Lung (tissue), 12 donors: ENCODE measurements around the gene SLITRK4. TPM values are rescaled to one million over a fixed set of nuclear protein-coding genes. Genes with fewer than 3 reads are reported as not detected.

ENCODE experiments used
- ATAC-seq: fragments of 200-7000 bp; cut with Tn5 transposase; one replicate; pipeline ENCODE4 v1.9.1; 2020; ENCODE audit warnings: moderate number of reproducible peaks; ENCODE audit not compliant: insufficient read depth, low FRiP score
- DNase-seq, 3 donors: peaks; one replicate each; pipeline ENCODE4 v3.0.0-alpha.2; 2013 to 2017
- H3K27ac ChIP-seq, 2 donors: one replicate each; pipeline ENCODE4 v1.5.1; 2013; ENCODE audit warnings: mild to moderate bottlenecking in 2 of 2, moderate library complexity in 2 of 2, control low read depth in 1 of 2, inconsistent platforms in 1 of 2, low read depth in 1 of 2, low read length in 1 of 2
- H3K27me3 ChIP-seq, 3 donors: one replicate each; pipeline ENCODE4 v1.5.1; 2013; ENCODE audit warnings: low read length in 2 of 3; ENCODE audit not compliant: control insufficient read depth in 3 of 3, insufficient read depth in 3 of 3
- H3K36me3 ChIP-seq, 4 donors: one replicate each; pipeline ENCODE4 v1.5.1; 2013; ENCODE audit warnings: low read length in 4 of 4, mild to moderate bottlenecking in 1 of 4, moderate library complexity in 1 of 4; ENCODE audit not compliant: control insufficient read depth in 4 of 4, insufficient read depth in 4 of 4
- H3K4me1 ChIP-seq, 5 donors: one replicate each; pipeline ENCODE4 v1.5.1; 2013; ENCODE audit warnings: low read length in 5 of 5, mild to moderate bottlenecking in 2 of 5, moderate library complexity in 1 of 5; ENCODE audit not compliant: control insufficient read depth in 5 of 5, insufficient read depth in 5 of 5
- H3K4me3 ChIP-seq: one replicate; pipeline ENCODE4 v1.5.1; 2013; ENCODE audit warnings: mild to moderate bottlenecking, control low read depth, moderate library complexity
- H3K9ac ChIP-seq, 2 donors: one replicate each; pipeline ENCODE4 v1.5.1; 2013; ENCODE audit warnings: low read length in 2 of 2, control low read depth in 1 of 2; ENCODE audit not compliant: insufficient read depth in 1 of 2
- H3K9me3 ChIP-seq, 4 donors: one replicate each; pipeline ENCODE4 v1.5.1; 2013; ENCODE audit warnings: low read length in 3 of 4, mild to moderate bottlenecking in 1 of 4, moderate library complexity in 1 of 4; ENCODE audit not compliant: control insufficient read depth in 4 of 4, insufficient read depth in 3 of 4
- WGBS, 2 donors: extraction: QIAGEN DNeasy Blood & Tissue Kit; methylation state at CpG; one replicate each; pipeline ENCODE4 v1.1.7; 2013; 5-methylcytosine and 5-hydroxymethylcytosine counted together
- polyA plus RNA-seq, 2 donors: library from polyadenylated mRNA; stranded (reverse); fragments of 200-250 nt; gene quantifications; one replicate each; pipeline ENCODE4 v1.2.1, GENCODE V29; 2013
- total RNA-seq, 2 donors: library from RNA; depleted of rRNA in 1 of 2; stranded (reverse); fragments of >200 nt in 1 of 2; gene quantifications; one replicate each; pipeline ENCODE4 v1.2.1, GENCODE V29; 2014 to 2021
- TF ChIP-seq, protein P1 (sequence below): IDR thresholded peaks from 2 replicates; pipeline ENCODE4 v1.5.1; 2012; ENCODE audit warnings: mild to moderate bottlenecking; ENCODE audit errors: control extremely low read depth, extremely low read depth
- donor health status: control.
- donor health status: control.
- donor health status: Bipolar disorder and iron deficiency.
- donor health status: healthy.
- donor health status: DM: yes; HTN: yes; CAD: no.

SLITRK4 gene
- total and polyA plus RNA-seq, 4 donors = 0.12 to 0.71 (median 0.33) TPM

GRCh38 chrX:143615851-143616250, 20.1 kb downstream of the SLITRK4 start:
- no peak for ATAC-seq

DNA sequence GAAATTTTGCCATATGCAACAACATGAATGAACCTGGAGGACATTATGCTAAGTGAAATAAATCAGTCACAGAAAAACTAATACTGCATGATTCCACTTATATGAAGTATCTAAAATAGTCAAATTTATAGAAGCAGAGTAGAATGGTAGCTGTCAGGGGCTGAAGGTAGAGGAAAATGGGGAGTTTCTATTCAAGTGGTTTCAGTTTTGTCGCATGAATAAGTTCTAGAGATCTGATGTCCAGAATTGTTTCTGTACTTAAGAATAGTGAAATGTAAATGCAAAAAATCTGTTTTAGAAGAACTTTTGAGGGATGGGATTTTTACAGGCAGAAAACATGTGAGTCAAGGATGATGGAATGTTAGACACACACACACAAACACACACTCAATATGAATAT, 34.1 kb downstream of the SLITRK4 start:
- DNase-seq = no peak
- Histone ChIP-seq H3K4me1 (no peaks in the 10 kb centered on the region), H3K27me3 (no peaks in the 10 kb centered on the region), H3K9me3 (no peaks in the 10 kb centered on the region), H3K27ac (no peak overlapping the region), H3K36me3 (no peaks in the 10 kb centered on the region), H3K9ac (no peak overlapping the region), H3K4me3 (no peak overlapping the region)
- 95% methylated on average over 1 of the region's 1 CpG for WGBS, 2 donors
- ATAC-seq = no peak
- TF ChIP-seq, protein P1, sequence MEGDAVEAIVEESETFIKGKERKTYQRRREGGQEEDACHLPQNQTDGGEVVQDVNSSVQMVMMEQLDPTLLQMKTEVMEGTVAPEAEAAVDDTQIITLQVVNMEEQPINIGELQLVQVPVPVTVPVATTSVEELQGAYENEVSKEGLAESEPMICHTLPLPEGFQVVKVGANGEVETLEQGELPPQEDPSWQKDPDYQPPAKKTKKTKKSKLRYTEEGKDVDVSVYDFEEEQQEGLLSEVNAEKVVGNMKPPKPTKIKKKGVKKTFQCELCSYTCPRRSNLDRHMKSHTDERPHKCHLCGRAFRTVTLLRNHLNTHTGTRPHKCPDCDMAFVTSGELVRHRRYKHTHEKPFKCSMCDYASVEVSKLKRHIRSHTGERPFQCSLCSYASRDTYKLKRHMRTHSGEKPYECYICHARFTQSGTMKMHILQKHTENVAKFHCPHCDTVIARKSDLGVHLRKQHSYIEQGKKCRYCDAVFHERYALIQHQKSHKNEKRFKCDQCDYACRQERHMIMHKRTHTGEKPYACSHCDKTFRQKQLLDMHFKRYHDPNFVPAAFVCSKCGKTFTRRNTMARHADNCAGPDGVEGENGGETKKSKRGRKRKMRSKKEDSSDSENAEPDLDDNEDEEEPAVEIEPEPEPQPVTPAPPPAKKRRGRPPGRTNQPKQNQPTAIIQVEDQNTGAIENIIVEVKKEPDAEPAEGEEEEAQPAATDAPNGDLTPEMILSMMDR = no peak

More at GRCh38 chrX:143615851-143616250, 20.1 kb downstream of the SLITRK4 start:
- WGBS, 2 donors = 83 to 89% methylated on average over 4 of the region's 4 CpGs
- no peak for DNase-seq
- no peaks in the 10 kb centered on the region for H3K27me3 ChIP-seq
- H3K36me3 ChIP-seq = no peaks in the 10 kb centered on the region
- TF ChIP-seq, protein P1 = no peak
- H3K9me3 ChIP-seq = no peaks in the 10 kb centered on the region
- H3K9ac ChIP-seq = no peak overlapping the region
- no peak overlapping the region for H3K27ac ChIP-seq
- no peaks in the 10 kb centered on the region for H3K4me1 ChIP-seq
- no peak overlapping the region for H3K4me3 ChIP-seq

- Histone ChIP-seq H3K4me3 (no peak overlapping the region), H3K27ac (no peak overlapping the region), H3K9ac (no peak overlapping the region), H3K9me3 (peaks cover 0 to 5% (median 0%) of the 10 kb centered on the region in 4 donors), H3K27me3 (peaks cover 0 to 4% (median 0%) of the 10 kb centered on the region in 3 donors), H3K4me1 (no peaks in the 10 kb centered on the region), H3K36me3 (no peaks in the 10 kb centered on the region)
- 74 to 91% methylated on average over 2 of the region's 2 CpGs for WGBS, 2 donors
- DNase-seq (no peak), ATAC-seq (no peak)
- TF ChIP-seq, protein P1 = no peak
These were observed 54.7 kb downstream of the SLITRK4 start for GRCh38 chrX:143581240-143581639.

GRCh38 chrX:143580266-143580665, 55.6 kb downstream of the SLITRK4 start:
- Histone ChIP-seq H3K36me3 (no peaks in the 10 kb centered on the region), H3K27ac (no peak overlapping the region), H3K4me1 (no peaks in the 10 kb centered on the region), H3K9me3 (peaks cover 0 to 6% (median 0%) of the 10 kb centered on the region in 4 donors), H3K4me3 (no peak overlapping the region), H3K27me3 (peaks cover 0 to 4% (median 0%) of the 10 kb centered on the region in 3 donors), H3K9ac (no peak overlapping the region)
- ATAC-seq (no peak), DNase-seq (no peak)
- TF ChIP-seq, protein P1 = no peak
- WGBS, 2 donors = 11 to 26% methylated on average over 2 of the region's 2 CpGs
